Endothelial cell of umbilical vein (primary cell): ENCODE data around the gene STXBP2. TPM values are rescaled to one million over a fixed set of nuclear protein-coding genes. Genes with fewer than 3 reads are reported as not detected.

Experiments
- BruUV-seq: library from RNA; stranded (reverse); fragments of 400-500 nt; replicated peaks from 2 replicates; lab custom pipeline; 2021; lab: Mats Ljungman, UMichigan
- CTCF ChIA-PET: fragments of 300-600, 350-600 bp; sonication (Branson Sonifier 250); formaldehyde crosslinking; loops from one replicate; lab custom pipeline; 2021; ENCODE audit warnings: antibody characterized with exemption, inconsistent platforms; lab: Charles Lee
- POLR2A ChIA-PET: fragments of 300-600, 350-600 bp; sonication (Branson Sonifier 250); formaldehyde crosslinking; loops from one replicate; lab custom pipeline; 2021; ENCODE audit warnings: antibody characterized with exemption, inconsistent platforms; lab: Charles Lee
- DNase-seq: peaks from one replicate; pipeline ENCODE4 v3.0.0-alpha.2; 2011; ENCODE audit warnings: low read depth, low spot score
- FAIRE-seq: peaks from 2 replicates; lab custom pipeline; 2011; peaks lifted over from hg19 to GRCh38; lab: Jason Lieb, UNC
- H2AFZ ChIP-seq: 2 replicates; pipeline ENCODE4 v1.6.0; 2012; ENCODE audit warnings: low read depth, low read length, control low read depth, inconsistent platforms
- H3K27ac ChIP-seq: 2 replicates; pipeline ENCODE4 v1.5.1; 2011; ENCODE audit warnings: low read depth, mild to moderate bottlenecking, control low read depth, low read length, moderate library complexity; ENCODE audit not compliant: insufficient read depth
- H3K27me3 ChIP-seq, 2 experiments: 2 replicates each; pipeline versions ENCODE4 v1.6.0 to v1.6.1; 2011; ENCODE audit warnings: low read length in 2 of 2, mixed read lengths in 1 of 2; ENCODE audit not compliant: control insufficient read depth in 2 of 2, insufficient read depth in 2 of 2
- H3K36me3 ChIP-seq, 2 experiments: 2 replicates in 1 of 2; 3 replicates in 1 of 2; pipeline ENCODE4 v1.5.1; 2011; ENCODE audit warnings: low read length in 2 of 2, mild to moderate bottlenecking in 1 of 2, moderate library complexity in 1 of 2; ENCODE audit not compliant: control insufficient read depth in 2 of 2, insufficient read depth in 2 of 2; ENCODE audit errors: extremely low read depth in 1 of 2
- H3K4me1 ChIP-seq: 3 replicates; pipeline ENCODE4 v1.5.1; 2011; ENCODE audit warnings: mild to moderate bottlenecking, low read length; ENCODE audit not compliant: control insufficient read depth, insufficient read depth; ENCODE audit errors: extremely low read depth
- H3K4me2 ChIP-seq: 2 replicates; pipeline ENCODE4 v1.6.1; 2011; ENCODE audit warnings: low read length, control low read depth, mixed read lengths; ENCODE audit not compliant: insufficient read depth
- H3K4me3 ChIP-seq, 3 experiments: fragments of 200-600 bp in 1 of 3; sonication (generic), shearing (Covaris generic) in 1 of 3; replicated peaks in 1 of 3; 2 replicates each; pipeline ENCODE4 v1.5.1; 2011 to 2016; ENCODE audit warnings: control low read depth in 3 of 3, low read length in 3 of 3, mild to moderate bottlenecking in 2 of 3, inconsistent platforms in 1 of 3, low read depth in 1 of 3, moderate library complexity in 1 of 3; ENCODE audit not compliant: insufficient read depth in 1 of 3
- H3K79me2 ChIP-seq: 2 replicates; pipeline ENCODE4 v1.6.0; 2012; ENCODE audit warnings: low read length, inconsistent platforms; ENCODE audit not compliant: control insufficient read depth, insufficient read depth
- H3K9ac ChIP-seq: replicated peaks from 2 replicates; pipeline ENCODE3; 2011; ENCODE audit warnings: low read length, control low read depth; ENCODE audit not compliant: insufficient read depth; ENCODE audit errors: extremely low read depth
- H3K9me1 ChIP-seq: replicated peaks from 3 replicates; pipeline ENCODE4 v1.6.0; 2011; ENCODE audit warnings: mild to moderate bottlenecking, low read length; ENCODE audit not compliant: control insufficient read depth, insufficient read depth; ENCODE audit errors: extremely low read depth
- H3K9me3 ChIP-seq: replicated peaks from 2 replicates; pipeline ENCODE4 v1.5.1; 2012; ENCODE audit warnings: low read length, inconsistent platforms; ENCODE audit not compliant: control insufficient read depth, insufficient read depth
- H4K20me1 ChIP-seq: replicated peaks from 2 replicates; pipeline ENCODE3; 2011; ENCODE audit warnings: mild to moderate bottlenecking, low read length; ENCODE audit not compliant: control insufficient read depth, insufficient read depth; ENCODE audit errors: extremely low read depth
- EZH2 ChIP-seq: IDR thresholded peaks from 2 replicates; pipeline ENCODE4 v1.6.1; 2012; ENCODE audit warnings: borderline replicate concordance, low read depth, mild to moderate bottlenecking, moderate library complexity, low read length, inconsistent platforms; ENCODE audit not compliant: severe bottlenecking
- FOS ChIP-seq: IDR thresholded peaks from 2 replicates; pipeline ENCODE4 v1.6.1; 2011; ENCODE audit warnings: mild to moderate bottlenecking, low read length, moderate library complexity, borderline replicate concordance; ENCODE audit not compliant: insufficient read depth
- GATA2 ChIP-seq: IDR thresholded peaks from 2 replicates; pipeline ENCODE4 v1.7.0; 2011; ENCODE audit warnings: low read depth, mild to moderate bottlenecking, moderate library complexity, mixed read lengths, low read length; ENCODE audit not compliant: insufficient read length, insufficient read depth
- JUN ChIP-seq: IDR thresholded peaks from 2 replicates; pipeline ENCODE4 v1.6.1; 2011; ENCODE audit warnings: borderline replicate concordance, low read depth; ENCODE audit not compliant: insufficient read length, insufficient read depth
- MAX ChIP-seq: IDR thresholded peaks from 2 replicates; pipeline ENCODE4 v1.6.1; 2011; ENCODE audit not compliant: insufficient read depth, insufficient read length
- MYC ChIP-seq: IDR thresholded peaks from one replicate; pipeline ENCODE4 v1.6.1; 2011; ENCODE audit warnings: mild to moderate bottlenecking, low read depth, low read length
- POLR2A ChIP-seq: IDR thresholded peaks from 2 replicates; pipeline ENCODE4 v1.6.1; 2012; ENCODE audit warnings: low read depth, mild to moderate bottlenecking, control low read depth, low read length
- dilution Hi-C: fragments of 300-500 bp; cut with MboI; formaldehyde crosslinking; loops from one replicate; pipeline ENCODE4 v1.15.0; 2019; ENCODE audit warnings: low sequenced_read_pairs; ENCODE audit not compliant: extremely low pct_ligation_motif_present
- intact Hi-C: fragments of 100-400 bp; cut with micrococcal nuclease; formaldehyde crosslinking; loops from one replicate; pipeline ENCODE4 v1.10.0; 2022
- polyA plus RNA-seq, 4 experiments: library from polyadenylated mRNA; depleted of rRNA in 3 of 4; stranded (reverse) in 3 of 4; unstranded in 1 of 4; fragments of >200 nt; gene quantifications; 2 replicates each; pipeline versions ENCODE4 v1.2.1 to v1.2.3, GENCODE V29; 2011 to 2012; ENCODE audit warnings: missing spikeins in 1 of 4
- total RNA-seq: library from RNA; stranded (reverse); gene quantifications from 2 replicates; pipeline ENCODE4 v1.2.3, GENCODE V29; 2021
- TF ChIP-seq, protein P1 (sequence below), 2 donors: IDR thresholded peaks; 1 replicate in 1 of 2; 2 replicates in 1 of 2; pipeline ENCODE4 v1.5.1; 2011; ENCODE audit warnings: low read length in 2 of 2, mild to moderate bottlenecking in 2 of 2, moderate library complexity in 2 of 2, control low read depth in 1 of 2, inconsistent platforms in 1 of 2, low read depth in 1 of 2; ENCODE audit not compliant: insufficient read depth in 1 of 2; ENCODE audit errors: extremely low read depth in 1 of 2

Gene STXBP2
- total and polyA plus RNA-seq, 2 donors (not counting 3 experiments of a cell fraction or from before 2014, with no cell fraction given): 70.0 to 105 TPM

GRCh38 chr19:7654401-7654800, 17.5 kb downstream of the STXBP2 start:
- no peak overlapping the region for H3K4me2 ChIP-seq
- no peak overlapping the region for H3K27ac ChIP-seq
- ChIA-PET CTCF (interaction anchor here (0.6 to 3.8 kb wide), 3 partner anchors 26 to 145 kb away, joined by 3 to 23 read pairs (median 6); partner anchors contain the start of gene TRAPPC5), POLR2A (no interaction called here)
- H3K4me3 ChIP-seq: no peak overlapping the region
- intact Hi-C loops (no loop called here), dilution Hi-C loops (no loop called here)
- H3K9me1 ChIP-seq: no peaks in the 10 kb centered on the region
- no peak overlapping the region for H2AFZ ChIP-seq
- no peak overlapping the region for H3K9ac ChIP-seq
- H4K20me1 ChIP-seq: no peaks in the 10 kb centered on the region
- no peaks in the 10 kb centered on the region for H3K36me3 ChIP-seq
- DNase-seq: no peak
- no peaks in the 10 kb centered on the region for H3K9me3 ChIP-seq
- TF ChIP-seq MAX (no peak), EZH2 (no peak), JUN (no peak), POLR2A (no peak), MYC (no peak), FOS (no peak), GATA2 (no peak)
- TF ChIP-seq, protein P1, sequence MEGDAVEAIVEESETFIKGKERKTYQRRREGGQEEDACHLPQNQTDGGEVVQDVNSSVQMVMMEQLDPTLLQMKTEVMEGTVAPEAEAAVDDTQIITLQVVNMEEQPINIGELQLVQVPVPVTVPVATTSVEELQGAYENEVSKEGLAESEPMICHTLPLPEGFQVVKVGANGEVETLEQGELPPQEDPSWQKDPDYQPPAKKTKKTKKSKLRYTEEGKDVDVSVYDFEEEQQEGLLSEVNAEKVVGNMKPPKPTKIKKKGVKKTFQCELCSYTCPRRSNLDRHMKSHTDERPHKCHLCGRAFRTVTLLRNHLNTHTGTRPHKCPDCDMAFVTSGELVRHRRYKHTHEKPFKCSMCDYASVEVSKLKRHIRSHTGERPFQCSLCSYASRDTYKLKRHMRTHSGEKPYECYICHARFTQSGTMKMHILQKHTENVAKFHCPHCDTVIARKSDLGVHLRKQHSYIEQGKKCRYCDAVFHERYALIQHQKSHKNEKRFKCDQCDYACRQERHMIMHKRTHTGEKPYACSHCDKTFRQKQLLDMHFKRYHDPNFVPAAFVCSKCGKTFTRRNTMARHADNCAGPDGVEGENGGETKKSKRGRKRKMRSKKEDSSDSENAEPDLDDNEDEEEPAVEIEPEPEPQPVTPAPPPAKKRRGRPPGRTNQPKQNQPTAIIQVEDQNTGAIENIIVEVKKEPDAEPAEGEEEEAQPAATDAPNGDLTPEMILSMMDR (IDR thresholded peaks at IDR 0.05; ENCODE audit: extremely low read depth in 1 of 2, insufficient read depth in 1 of 2, low read depth in 1 of 2, low read length in 2 of 2): no peak
- H3K4me1 ChIP-seq: peaks cover 14% of the 10 kb centered on the region
- peaks cover 0 to 2% of the 10 kb centered on the region in 2 experiments for H3K27me3 ChIP-seq
- FAIRE-seq: no peak
- no peaks in the 10 kb centered on the region for H3K79me2 ChIP-seq
- BruUV-seq: no TSS peak
